Hippocampal formation (tissue), 2 donors: ENCODE measurements around the gene BAHCC1.
"Not testable (repeated sequence)": the region's sequence is repeated elsewhere in the genome, so short reads cannot be mapped to it uniquely, and the experiment has no call there.

Experiments
- DNase-seq, 2 donors: peaks; one replicate each; lab custom pipeline; 2025; lab: John Stamatoyannopoulos, UW

Gene BAHCC1

GRCh38 chr17:81413497-81414135 is 18.4 kb downstream of the BAHCC1 start:
- no peak for DNase-seq

- no peak for DNase-seq
Measured at GRCh38 chr17:81414756-81415516, 19.7 kb downstream of the BAHCC1 start.

- DNase-seq: no peak
Measured at GRCh38 chr17:81415681-81416080, 20.4 kb downstream of the BAHCC1 start.

GRCh38 chr17:81416612-81417011 is 21.4 kb downstream of the BAHCC1 start:
- DNase-seq: no peak

GRCh38 chr17:81417049-81417878 is 22.0 kb downstream of the BAHCC1 start:
- DNase-seq: no peak

- DNase-seq: no peak
Measured at GRCh38 chr17:81417879-81418709, 22.8 kb downstream of the BAHCC1 start.

GRCh38 chr17:81418710-81419318 is 23.6 kb downstream of the BAHCC1 start:
- no peak for DNase-seq

- DNase-seq: peak in 1 of 2 donors; percentile 30
Measured at GRCh38 chr17:81419319-81419885, 24.1 kb downstream of the BAHCC1 start.

GRCh38 chr17:81419886-81420768 is 24.9 kb downstream of the BAHCC1 start:
- DNase-seq: no peak

- DNase-seq: peak; percentile 60 to 86
Measured at GRCh38 chr17:81420769-81421462, 25.7 kb downstream of the BAHCC1 start.

GRCh38 chr17:81422776-81423697 is 27.8 kb downstream of the BAHCC1 start:
- no peak for DNase-seq

GRCh38 chr17:81423698-81424071 is 28.4 kb downstream of the BAHCC1 start:
- DNase-seq: no peak

- DNase-seq: no peak
Measured at GRCh38 chr17:81424151-81425017, 29.1 kb downstream of the BAHCC1 start.

GRCh38 chr17:81425041-81425440 is 29.8 kb downstream of the BAHCC1 start:
- DNase-seq: not testable (repeated sequence)

- not testable (repeated sequence) for DNase-seq
Measured at GRCh38 chr17:81425716-81426392, 30.6 kb downstream of the BAHCC1 start.

GRCh38 chr17:81426393-81427172 is 31.3 kb downstream of the BAHCC1 start:
- DNase-seq: no peak
